Kidney (tissue), 14 donors: ENCODE data around the gene TEX14. TPM values are rescaled to one million over a fixed set of nuclear protein-coding genes. Genes with fewer than 3 reads are reported as not detected.
"Not testable (repeated sequence)": the region's sequence is repeated elsewhere in the genome, so short reads cannot be mapped to it uniquely, and the experiment has no call there.

Source experiments
- DNase-seq, 5 donors: peaks; one replicate each; pipeline ENCODE4 v3.0.0-alpha.2; 2013 to 2020
- FAIRE-seq: peaks from 2 replicates; lab custom pipeline; 2012; peaks lifted over from hg19 to GRCh38; lab: Jason Lieb, UNC
- H3K27ac ChIP-seq, 2 donors: one replicate each; pipeline ENCODE4 v1.7.0; 2013; ENCODE audit warnings: low read depth in 2 of 2, low read length in 2 of 2, inconsistent platforms in 1 of 2
- H3K27me3 ChIP-seq: one replicate; pipeline ENCODE4 v1.7.1; 2013; ENCODE audit warnings: low read length, inconsistent platforms; ENCODE audit not compliant: control insufficient read depth, insufficient read depth
- H3K36me3 ChIP-seq, 3 donors: one replicate each; pipeline versions ENCODE4 v1.7.0 to v1.7.1; 2013; ENCODE audit warnings: low read length in 3 of 3, control low read depth in 1 of 3, inconsistent platforms in 1 of 3; ENCODE audit not compliant: insufficient read depth in 3 of 3, control insufficient read depth in 2 of 3
- H3K4me1 ChIP-seq, 3 donors: one replicate each; pipeline versions ENCODE4 v1.7.0 to v1.7.1; 2013; ENCODE audit warnings: low read length in 3 of 3, inconsistent platforms in 1 of 3, low read depth in 1 of 3; ENCODE audit not compliant: control insufficient read depth in 2 of 3, insufficient read depth in 2 of 3
- H3K4me3 ChIP-seq, 3 donors: one replicate each; pipeline versions ENCODE4 v1.7.0 to v1.8.1; 2013; ENCODE audit warnings: low read length in 3 of 3, control low read depth in 1 of 3, inconsistent platforms in 1 of 3
- H3K9ac ChIP-seq, 3 donors: one replicate each; pipeline versions ENCODE4 v1.7.0 to v1.7.1; 2013; ENCODE audit warnings: low read length in 3 of 3, control low read depth in 1 of 3, inconsistent platforms in 1 of 3
- H3K9me3 ChIP-seq, 3 donors: one replicate each; pipeline versions ENCODE4 v1.7.0 to v1.7.1; 2013; ENCODE audit warnings: low read length in 3 of 3, control low read depth in 1 of 3, inconsistent platforms in 1 of 3; ENCODE audit not compliant: control insufficient read depth in 2 of 3, insufficient read depth in 1 of 3
- CTCF ChIP-seq: IDR thresholded peaks from 3 replicates; pipeline ENCODE4 v1.5.1; 2012; ENCODE audit warnings: mild to moderate bottlenecking, moderate library complexity, borderline replicate concordance; ENCODE audit not compliant: insufficient read depth; ENCODE audit errors: extremely low read depth
- intact Hi-C: fragments of 100-400 bp; cut with DNase I; formaldehyde crosslinking; loops from one replicate; pipeline ENCODE4 v1.11.1; 2022
- polyA plus RNA-seq: library from polyadenylated mRNA; stranded (reverse); fragments of 350-450 nt; fragmentation: Illumina TruSeq; extraction: RNeasy Lipid Tissue Mini Kit (QIAGEN cat#74804); gene quantifications from one replicate; pipeline ENCODE4 v1.2.3, GENCODE V29; 2014; ENCODE audit warnings: low read depth, low replicate concordance; ENCODE audit not compliant: insufficient read depth
- total RNA-seq: library from RNA; stranded (reverse); fragmentation: NEBNext Ultra II Directional; extraction: Animal tissue kit (Norgen Biotek cat#: 25700); gene quantifications from one replicate; pipeline ENCODE4 v1.2.1, GENCODE V29; 2021
- donor health status: control.
- donor health status: control.
- donor health status: control.
- donor health status: control.
- donor health status: control.
- donor health status: DM: yes; HTN: yes; CAD: no.
- donor health status: Normal renal cell carcinoma (clear cell type).

TEX14 gene
- total and polyA plus RNA-seq, 2 donors from 2014 or later, result 0.09 to 0.22 TPM

- Histone ChIP-seq H3K4me1 (no peaks in the 10 kb centered on the region), H3K27me3 (no peaks in the 10 kb centered on the region), H3K9ac (no peak overlapping the region), H3K27ac (no peak overlapping the region), H3K36me3 (no peaks in the 10 kb centered on the region), H3K9me3 (no peaks in the 10 kb centered on the region), H3K4me3 (no peak overlapping the region)
- intact Hi-C loops, result no loop called here
- no peak for TF ChIP-seq CTCF
- DNase-seq, result no peak
- no peak for FAIRE-seq
These were observed 127.6 kb downstream of the TEX14 start for GRCh38 chr17:58564243-58564642.

- no peak for FAIRE-seq
- intact Hi-C loops, result no loop called here
These were observed 131.3 kb downstream of the TEX14 start for GRCh38 chr17:58560511-58560910.

GRCh38 chr17:58557981-58558380 lies 133.9 kb downstream of the TEX14 start:
- FAIRE-seq (no peak), DNase-seq (no peak)
- no peak overlapping the region for H3K27ac ChIP-seq
- no peaks in the 10 kb centered on the region for H3K9me3 ChIP-seq
- H3K4me3 ChIP-seq, result no peak overlapping the region
- no peaks in the 10 kb centered on the region for H3K36me3 ChIP-seq
- no peak for TF ChIP-seq CTCF
- intact Hi-C loops, result no loop called here
- no peaks in the 10 kb centered on the region for H3K4me1 ChIP-seq
- no peak overlapping the region for H3K9ac ChIP-seq
- H3K27me3 ChIP-seq, result no peaks in the 10 kb centered on the region

More at GRCh38 chr17:58560511-58560910, 131.3 kb downstream of the TEX14 start:
- Histone ChIP-seq H3K36me3 (no peaks in the 10 kb centered on the region), H3K4me1 (no peaks in the 10 kb centered on the region), H3K4me3 (no peak overlapping the region), H3K9ac (no peak overlapping the region), H3K27me3 (no peaks in the 10 kb centered on the region), H3K9me3 (no peaks in the 10 kb centered on the region), H3K27ac (no peak overlapping the region)
- DNase-seq, result no peak
- no peak for TF ChIP-seq CTCF

- Histone ChIP-seq H3K4me3 (no peak overlapping the region), H3K9me3 (no peaks in the 10 kb centered on the region), H3K4me1 (no peaks in the 10 kb centered on the region), H3K27me3 (no peaks in the 10 kb centered on the region), H3K36me3 (no peaks in the 10 kb centered on the region), H3K27ac (no peak overlapping the region), H3K9ac (no peak overlapping the region)
- DNase-seq (no peak), FAIRE-seq (no peak)
- no peak for TF ChIP-seq CTCF
- intact Hi-C loops, result no loop called here
These were observed 135.0 kb downstream of the TEX14 start for GRCh38 chr17:58556833-58557250.

- H3K36me3 ChIP-seq, H3K4me3 ChIP-seq, intact Hi-C loops, DNase-seq, H3K27ac ChIP-seq, H3K9me3 ChIP-seq, H3K4me1 ChIP-seq, H3K27me3 ChIP-seq, H3K9ac ChIP-seq, FAIRE-seq: not testable (repeated sequence)
These were observed 136.7 kb downstream of the TEX14 start for GRCh38 chr17:58555109-58555508.
